ENCODE results near the gene CEACAM3.

Gene CEACAM3

DNA sequence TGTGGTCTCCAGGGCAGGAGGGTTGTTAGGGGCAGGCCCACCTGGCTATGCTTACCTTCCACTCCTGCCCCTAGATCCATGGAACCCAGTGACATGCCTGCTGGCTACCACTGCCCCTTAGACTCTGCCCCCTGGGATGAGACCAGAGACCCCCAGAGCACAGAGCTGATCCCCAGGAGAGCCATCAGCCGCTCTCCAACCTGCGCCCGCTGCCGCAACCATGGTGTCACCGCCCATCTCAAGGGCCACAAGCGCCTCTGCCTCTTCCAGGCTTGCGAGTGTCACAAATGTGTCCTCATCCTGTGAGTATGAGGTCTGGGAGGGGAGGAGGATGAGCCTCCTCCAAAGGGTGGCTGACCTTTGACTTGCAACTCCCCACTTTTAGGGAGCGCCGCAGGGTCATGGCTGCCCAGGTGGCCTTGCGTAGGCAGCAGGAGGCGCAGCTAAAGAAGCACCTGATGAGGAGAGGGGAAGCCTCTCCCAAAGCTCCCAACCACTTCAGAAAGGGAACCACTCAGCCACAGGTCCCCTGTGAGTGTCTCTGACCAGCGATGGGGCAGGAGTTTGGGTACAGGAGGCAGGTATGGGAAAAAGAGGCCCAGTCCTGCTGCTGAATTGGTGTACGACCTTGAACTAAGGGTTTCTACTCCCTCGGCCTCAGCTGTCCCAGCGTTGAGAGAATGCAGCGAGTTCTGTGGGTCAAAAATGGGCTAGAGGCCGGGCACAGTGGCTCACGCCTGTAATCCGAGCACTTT is 51.1 kb downstream of the CEACAM3 start:
- Histone ChIP-seq H3K36me3 (ENCODE audit: insufficient read depth, low read length) (no peaks in the 10 kb centered on the region), H3K9ac (ENCODE audit: low read depth, low read length, poor library complexity, severe bottlenecking) (no peak overlapping the region), H3K9me3 (ENCODE audit: insufficient read depth, low read depth, low read length) (no peaks in the 10 kb centered on the region), H3K27me3 (ENCODE audit: insufficient read depth, low read length, poor library complexity, severe bottlenecking) (no peaks in the 10 kb centered on the region), H3K4me3 (ENCODE audit: low read length, poor library complexity, severe bottlenecking) (no peak overlapping the region), H3K4me1 (ENCODE audit: insufficient read depth, low read length, poor library complexity, severe bottlenecking) (no peaks in the 10 kb centered on the region), H2AFZ (ENCODE audit: low read length) (no peak overlapping the region), H3K9me2 (replicated peaks; ENCODE audit: low read depth, low read length) (no peaks in the 10 kb centered on the region), H3K79me2 (ENCODE audit: insufficient read depth, low read length) (no peaks in the 10 kb centered on the region), H3K4me2 (ENCODE audit: low read depth, low read length, poor library complexity, severe bottlenecking) (no peak overlapping the region), H4K20me1 (ENCODE audit: insufficient read depth, low read length, poor library complexity, severe bottlenecking) (no peaks in the 10 kb centered on the region), H3F3A (ENCODE audit: low read depth) (no peaks in the 10 kb centered on the region)
- TF ChIP-seq, protein P1, sequence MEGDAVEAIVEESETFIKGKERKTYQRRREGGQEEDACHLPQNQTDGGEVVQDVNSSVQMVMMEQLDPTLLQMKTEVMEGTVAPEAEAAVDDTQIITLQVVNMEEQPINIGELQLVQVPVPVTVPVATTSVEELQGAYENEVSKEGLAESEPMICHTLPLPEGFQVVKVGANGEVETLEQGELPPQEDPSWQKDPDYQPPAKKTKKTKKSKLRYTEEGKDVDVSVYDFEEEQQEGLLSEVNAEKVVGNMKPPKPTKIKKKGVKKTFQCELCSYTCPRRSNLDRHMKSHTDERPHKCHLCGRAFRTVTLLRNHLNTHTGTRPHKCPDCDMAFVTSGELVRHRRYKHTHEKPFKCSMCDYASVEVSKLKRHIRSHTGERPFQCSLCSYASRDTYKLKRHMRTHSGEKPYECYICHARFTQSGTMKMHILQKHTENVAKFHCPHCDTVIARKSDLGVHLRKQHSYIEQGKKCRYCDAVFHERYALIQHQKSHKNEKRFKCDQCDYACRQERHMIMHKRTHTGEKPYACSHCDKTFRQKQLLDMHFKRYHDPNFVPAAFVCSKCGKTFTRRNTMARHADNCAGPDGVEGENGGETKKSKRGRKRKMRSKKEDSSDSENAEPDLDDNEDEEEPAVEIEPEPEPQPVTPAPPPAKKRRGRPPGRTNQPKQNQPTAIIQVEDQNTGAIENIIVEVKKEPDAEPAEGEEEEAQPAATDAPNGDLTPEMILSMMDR (conservative IDR thresholded peaks at IDR 0.05; ENCODE audit: low read length) = no peak
- no peak for TF ChIP-seq EZH2phosphoT487 (IDR thresholded peaks at IDR 0.05; ENCODE audit: borderline replicate concordance)

DNA sequence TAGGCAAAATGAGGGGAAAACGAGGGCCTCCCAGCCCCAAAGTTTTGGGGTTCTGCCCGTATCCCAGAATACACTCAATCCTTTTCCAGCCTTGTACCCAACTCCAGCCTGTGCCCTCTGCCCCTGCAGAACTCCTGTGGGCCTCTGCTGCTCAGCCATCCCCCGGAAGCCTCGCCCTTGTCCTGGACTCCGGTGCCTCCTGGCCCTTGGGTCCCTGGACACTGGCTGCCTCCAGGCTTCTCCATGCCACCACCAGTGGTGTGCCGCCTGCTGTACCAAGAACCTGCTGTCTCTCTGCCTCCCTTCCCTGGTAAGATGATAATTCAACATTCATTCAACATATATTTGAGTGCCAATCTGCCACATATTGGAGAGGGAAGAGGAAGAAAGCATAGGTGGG is 52.3 kb downstream of the CEACAM3 start:
- Histone ChIP-seq H4K20me1 (ENCODE audit: insufficient read depth, low read length, poor library complexity, severe bottlenecking) (no peaks in the 10 kb centered on the region), H3F3A (ENCODE audit: low read depth) (no peaks in the 10 kb centered on the region), H3K9ac (ENCODE audit: low read depth, low read length, poor library complexity, severe bottlenecking) (no peak overlapping the region), H3K27me3 (ENCODE audit: insufficient read depth, low read length, poor library complexity, severe bottlenecking) (no peaks in the 10 kb centered on the region), H3K4me3 (ENCODE audit: low read length, poor library complexity, severe bottlenecking) (no peak overlapping the region), H3K9me3 (ENCODE audit: insufficient read depth, low read depth, low read length) (no peaks in the 10 kb centered on the region), H3K4me2 (ENCODE audit: low read depth, low read length, poor library complexity, severe bottlenecking) (no peak overlapping the region), H3K36me3 (ENCODE audit: insufficient read depth, low read length) (no peaks in the 10 kb centered on the region), H3K9me2 (replicated peaks; ENCODE audit: low read depth, low read length) (no peaks in the 10 kb centered on the region), H3K4me1 (ENCODE audit: insufficient read depth, low read length, poor library complexity, severe bottlenecking) (no peaks in the 10 kb centered on the region), H3K79me2 (ENCODE audit: insufficient read depth, low read length) (no peaks in the 10 kb centered on the region), H2AFZ (ENCODE audit: low read length) (no peak overlapping the region)
- TF ChIP-seq, protein P1 (conservative IDR thresholded peaks at IDR 0.05; ENCODE audit: low read length) = no peak
- no peak for TF ChIP-seq EZH2phosphoT487 (IDR thresholded peaks at IDR 0.05; ENCODE audit: borderline replicate concordance)

DNA sequence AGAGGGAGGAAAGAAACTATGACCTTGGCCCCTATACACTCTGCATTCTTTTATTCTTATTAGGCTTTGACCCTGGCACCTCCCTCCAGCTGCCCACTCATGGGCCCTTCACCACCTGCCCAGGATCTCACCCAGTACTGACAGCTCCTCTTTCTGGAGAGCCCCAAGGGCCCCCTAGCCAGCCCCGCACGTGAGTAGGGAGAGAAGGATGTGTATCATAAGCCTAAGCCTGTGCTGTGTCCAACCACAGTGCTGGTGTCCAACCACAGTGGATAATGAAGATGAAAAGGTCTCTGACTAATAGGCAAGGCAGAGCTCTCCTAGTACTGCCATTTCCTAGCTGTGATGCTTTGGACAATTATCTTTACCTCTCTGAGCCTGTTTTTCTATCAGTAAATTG is 52.7 kb downstream of the CEACAM3 start:
- no peaks in the 10 kb centered on the region for H3K27me3 ChIP-seq (ENCODE audit: insufficient read depth, low read length, poor library complexity, severe bottlenecking)
- H3K4me1 ChIP-seq (ENCODE audit: insufficient read depth, low read length, poor library complexity, severe bottlenecking) = no peaks in the 10 kb centered on the region
- no peak for TF ChIP-seq EZH2phosphoT487 (IDR thresholded peaks at IDR 0.05; ENCODE audit: borderline replicate concordance)
- TF ChIP-seq, protein P1 (conservative IDR thresholded peaks at IDR 0.05; ENCODE audit: low read length) = no peak
- no peaks in the 10 kb centered on the region for H3F3A ChIP-seq (ENCODE audit: low read depth)
- H3K9me3 ChIP-seq (ENCODE audit: insufficient read depth, low read depth, low read length) = no peaks in the 10 kb centered on the region
- H3K9ac ChIP-seq (ENCODE audit: low read depth, low read length, poor library complexity, severe bottlenecking) = no peak overlapping the region
- H3K4me2 ChIP-seq (ENCODE audit: low read depth, low read length, poor library complexity, severe bottlenecking) = no peak overlapping the region
- H3K36me3 ChIP-seq (ENCODE audit: insufficient read depth, low read length) = no peaks in the 10 kb centered on the region
- no peaks in the 10 kb centered on the region for H3K79me2 ChIP-seq (ENCODE audit: insufficient read depth, low read length)
- H2AFZ ChIP-seq (ENCODE audit: low read length) = no peak overlapping the region
- no peaks in the 10 kb centered on the region for H4K20me1 ChIP-seq (ENCODE audit: insufficient read depth, low read length, poor library complexity, severe bottlenecking)
- no peak overlapping the region for H3K4me3 ChIP-seq (ENCODE audit: low read length, poor library complexity, severe bottlenecking)
- no peaks in the 10 kb centered on the region for H3K9me2 ChIP-seq (replicated peaks; ENCODE audit: low read depth, low read length)
